Measurements from ENCODE around the gene PLEKHG1. TPM values are rescaled to one million over a fixed set of nuclear protein-coding genes. Genes with fewer than 3 reads are reported as not detected.

The PLEKHG1 gene
- total RNA-seq, 1 experiment from 2014 or later = not detected

DNA sequence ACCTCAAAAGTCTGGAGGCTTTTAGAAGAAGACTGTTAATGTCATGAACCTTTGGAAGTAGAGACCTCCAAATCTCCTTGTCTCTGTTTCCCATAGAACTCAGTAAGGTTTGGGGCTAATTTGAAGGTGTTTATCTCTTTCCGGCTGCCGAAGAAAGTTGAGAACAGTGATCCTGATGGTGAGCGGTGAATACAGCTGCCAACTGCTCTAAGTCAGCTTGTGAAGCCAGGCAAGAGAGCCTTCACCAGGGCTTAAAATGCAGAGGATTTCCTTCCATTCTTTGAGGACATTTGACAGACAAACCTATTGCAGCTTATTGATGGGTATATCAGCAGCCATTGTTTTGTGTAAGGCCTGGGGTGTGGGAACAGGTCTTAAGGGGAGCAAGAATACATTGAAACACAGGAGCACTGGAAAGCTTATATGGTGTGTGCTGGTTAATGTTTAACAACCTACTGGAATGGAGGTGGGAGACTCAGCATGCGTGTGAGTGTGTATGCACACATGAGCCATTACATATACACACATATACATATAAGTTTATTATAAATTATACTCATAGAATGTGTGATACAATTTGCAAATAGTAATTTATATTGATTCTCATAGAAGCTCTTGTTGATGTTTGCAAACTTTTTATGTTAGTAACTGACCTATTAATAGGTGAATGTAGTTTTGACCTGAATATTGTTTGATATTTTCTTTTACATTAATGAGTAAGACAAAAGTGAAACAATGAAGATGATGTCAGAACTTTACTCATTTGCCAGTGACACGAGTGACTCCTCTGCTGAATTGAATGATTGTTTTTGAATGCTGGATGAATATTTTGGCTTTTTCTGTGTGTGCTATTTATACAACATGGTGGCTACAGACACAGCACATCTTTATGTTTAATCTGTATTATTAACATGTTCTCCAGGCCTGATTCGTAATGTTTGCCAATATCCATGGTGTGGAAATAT is 18.1 kb downstream of the PLEKHG1 start:
- no peak for DNase-seq (ENCODE audit: low read depth)

DNA sequence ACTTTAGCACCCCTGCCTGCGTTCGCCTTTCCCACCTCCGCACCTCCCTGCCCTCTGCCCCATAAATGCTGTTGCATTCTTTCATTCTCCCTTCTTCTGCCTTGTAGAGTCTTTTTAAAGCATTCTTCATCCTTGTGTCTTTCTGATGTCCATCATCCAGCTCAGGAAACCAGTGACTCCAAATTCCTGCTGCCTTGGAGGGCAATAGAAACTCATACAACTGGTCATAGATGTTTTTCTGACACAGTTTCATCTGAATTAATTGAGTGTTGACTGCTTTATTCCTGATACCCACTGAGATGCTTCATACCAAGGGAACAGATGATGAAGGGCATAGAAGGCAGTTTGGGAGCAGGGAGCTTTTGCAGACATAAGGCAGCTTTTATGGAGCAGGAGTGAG is 19.6 kb downstream of the PLEKHG1 start:
- DNase-seq (ENCODE audit: low read depth) = no peak

DNA sequence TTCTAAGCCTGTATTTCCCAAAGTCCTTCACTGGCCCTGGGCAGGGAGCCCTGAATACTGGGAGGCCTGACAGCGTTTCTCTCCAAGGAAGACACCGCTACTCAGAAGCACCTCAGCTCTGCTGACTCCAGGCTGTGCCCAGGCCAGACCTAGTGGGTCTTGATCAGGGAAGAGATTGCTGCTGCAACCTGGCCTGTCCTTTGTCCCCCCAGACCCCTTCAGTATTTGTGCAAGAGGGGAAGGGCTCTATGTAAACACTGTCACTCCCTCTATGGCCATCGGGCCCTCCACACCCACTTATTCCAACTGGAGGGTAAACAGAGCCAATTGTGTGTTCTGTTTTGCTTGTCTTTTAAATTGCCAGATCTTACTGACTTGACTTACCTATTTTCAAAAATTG is 20.6 kb downstream of the PLEKHG1 start:
- no peak for DNase-seq (ENCODE audit: low read depth)

DNA sequence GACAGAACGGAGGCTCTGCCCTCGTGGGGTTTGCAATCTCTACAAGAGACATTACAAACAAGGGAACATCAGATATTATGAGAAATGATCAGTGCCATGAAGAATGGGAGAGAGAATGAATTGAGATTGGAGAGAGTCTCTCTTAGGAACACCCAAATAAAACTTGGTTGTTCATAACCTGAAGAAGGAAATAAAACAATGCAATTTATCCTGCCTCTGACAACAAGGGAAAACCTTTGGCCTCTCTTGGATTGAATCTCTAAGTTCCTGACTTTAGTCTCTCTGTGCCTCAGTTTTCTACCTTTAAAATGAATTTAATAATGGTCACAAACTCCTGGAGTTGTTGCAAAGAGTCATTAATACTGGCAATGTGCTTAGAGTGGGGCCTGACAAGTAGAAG is 21.1 kb downstream of the PLEKHG1 start:
- DNase-seq (ENCODE audit: low read depth) = no peak

DNA sequence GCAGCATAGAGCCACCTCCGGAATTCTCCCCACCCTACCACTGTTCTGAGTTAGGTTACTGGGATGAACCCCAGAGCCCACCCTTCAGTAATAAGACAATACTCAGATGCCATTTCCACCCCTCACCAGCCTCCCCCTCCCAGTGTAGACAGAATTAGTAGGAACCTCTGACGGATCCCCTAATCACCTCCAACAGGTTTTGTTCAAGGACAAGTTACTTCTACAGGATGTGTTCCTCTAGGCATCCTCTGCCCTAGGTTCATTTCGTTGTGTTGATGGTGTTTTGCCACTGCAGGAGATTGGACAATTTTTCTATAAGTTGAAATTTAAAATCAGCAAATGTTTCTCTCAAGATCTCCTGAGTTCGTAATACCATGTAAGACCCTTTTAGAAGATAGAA is 22.8 kb downstream of the PLEKHG1 start:
- DNase-seq (ENCODE audit: low read depth) = no peak

DNA sequence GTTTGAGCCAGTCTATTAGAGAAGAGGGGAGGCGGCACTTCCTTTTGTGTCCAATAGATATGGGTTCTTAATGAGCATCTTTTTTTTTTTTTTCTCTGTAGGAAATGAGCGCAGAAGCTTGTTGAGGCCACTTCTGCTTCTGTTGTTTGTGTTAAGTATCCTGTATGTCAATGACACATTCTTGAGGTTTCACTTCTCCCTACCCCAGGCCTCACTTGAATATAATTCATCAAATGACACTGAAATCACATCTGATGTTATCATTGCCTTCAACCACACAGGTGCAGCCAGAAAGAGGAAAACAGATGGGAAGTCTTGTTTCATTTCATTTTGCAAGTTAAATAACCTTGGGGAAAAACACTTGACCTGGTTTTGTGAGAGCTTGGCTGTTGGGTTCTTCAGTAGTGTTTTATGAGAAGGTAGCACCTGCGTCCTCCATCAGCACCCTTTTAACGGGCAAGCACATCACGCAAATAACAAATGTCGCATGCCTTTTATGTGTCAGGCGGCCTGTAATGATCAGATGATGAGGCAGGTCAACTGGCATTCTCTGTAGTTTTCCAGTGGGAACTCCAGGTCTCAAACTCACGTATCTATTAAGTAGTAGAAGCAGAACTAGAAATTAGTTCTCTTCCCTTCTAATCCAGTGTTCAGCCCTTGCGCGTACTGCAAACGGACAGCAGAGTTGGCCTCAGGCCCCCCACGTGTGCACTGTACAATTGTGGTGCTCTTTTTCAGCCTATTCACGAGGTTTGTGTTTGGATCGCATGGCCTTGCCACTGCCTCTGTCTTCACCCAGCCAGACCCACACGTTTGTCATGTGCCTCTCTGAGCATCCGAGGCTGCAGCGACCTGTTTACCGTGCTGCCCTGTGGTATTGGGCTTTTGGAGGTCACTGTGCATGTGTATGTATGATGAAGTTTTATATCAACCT is 23.5 kb downstream of the PLEKHG1 start:
- DNase-seq (ENCODE audit: low read depth) = no peak

DNA sequence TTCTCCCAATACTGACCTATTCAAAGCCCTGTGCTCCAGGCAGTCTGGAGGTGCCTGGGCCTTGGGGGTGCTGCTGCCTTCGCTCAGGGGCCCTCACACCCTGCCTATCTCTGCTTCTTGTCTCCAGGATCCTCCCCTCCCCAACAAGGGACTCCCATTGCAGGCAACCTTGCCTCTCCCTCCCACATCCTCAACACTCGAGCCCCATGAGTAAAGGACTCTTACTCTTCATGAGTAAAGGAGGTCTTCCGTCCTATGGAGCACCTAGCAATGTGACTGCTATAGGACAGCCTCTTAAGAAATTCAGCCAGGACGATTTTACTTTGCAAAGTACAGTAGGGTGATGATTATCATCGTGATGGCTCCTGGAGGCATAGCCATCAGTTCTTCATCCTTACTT is 24.5 kb downstream of the PLEKHG1 start:
- no peak for DNase-seq (ENCODE audit: low read depth)

DNA sequence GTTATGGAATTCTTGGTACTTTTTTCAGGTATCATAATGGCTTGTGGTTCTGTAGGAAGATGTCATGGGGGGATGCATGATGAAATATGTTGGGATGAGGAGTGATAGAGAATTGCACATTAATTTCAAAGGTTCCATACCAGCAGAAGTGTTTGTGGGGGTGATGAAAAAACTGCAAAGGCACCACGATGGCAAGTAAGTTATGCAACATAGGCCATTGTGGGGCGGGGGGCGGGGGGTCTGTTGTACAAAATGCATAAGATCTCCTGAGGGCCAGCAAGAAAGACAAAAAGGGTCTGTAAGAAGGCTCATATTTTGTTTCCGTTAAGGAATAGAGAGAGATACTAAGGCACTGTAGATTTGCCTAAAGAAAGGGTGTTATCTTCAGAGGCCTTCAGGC is 26.2 kb downstream of the PLEKHG1 start:
- no peak for DNase-seq (ENCODE audit: low read depth)

DNA sequence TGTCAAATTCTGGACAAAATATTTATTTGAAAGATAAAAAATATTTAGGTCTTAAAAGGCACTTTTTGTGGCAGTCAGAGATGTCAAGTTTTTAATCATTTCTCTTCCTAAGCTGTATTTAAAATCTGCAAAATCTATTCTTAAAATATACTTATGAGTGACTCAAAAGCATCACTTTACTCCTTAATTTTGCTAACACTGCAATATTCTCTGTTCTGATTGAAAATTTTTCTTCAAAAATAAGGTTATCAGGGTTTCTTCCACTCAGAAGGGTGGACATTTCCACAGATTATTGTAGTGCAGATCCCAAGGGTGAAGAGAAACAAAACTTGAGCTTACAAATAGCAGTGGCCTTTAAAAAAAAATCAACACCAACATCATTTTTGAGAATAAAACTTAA is 27.5 kb downstream of the PLEKHG1 start:
- DNase-seq (ENCODE audit: low read depth) = no peak

DNA sequence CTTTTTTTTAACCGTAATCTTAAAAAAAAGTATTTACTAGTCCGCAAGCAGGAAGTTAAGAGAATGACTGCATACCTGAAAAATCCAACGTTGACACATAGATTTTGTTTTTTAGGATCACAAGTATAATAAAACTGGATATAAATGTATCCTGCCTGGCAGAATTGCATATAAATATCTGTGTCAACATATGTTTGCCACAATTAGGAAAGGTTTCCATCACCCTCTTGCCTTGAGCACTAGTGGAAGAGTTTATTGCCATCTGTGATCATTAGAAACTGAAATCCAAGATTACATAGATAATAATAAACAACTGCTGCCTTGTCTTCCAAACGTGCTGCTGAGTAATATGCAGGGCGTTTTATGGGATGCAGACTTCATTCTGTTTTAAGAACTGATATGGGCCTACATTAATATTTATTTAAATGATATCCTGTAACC is 27.9 kb downstream of the PLEKHG1 start:
- DNase-seq (ENCODE audit: low read depth) = no peak

DNA sequence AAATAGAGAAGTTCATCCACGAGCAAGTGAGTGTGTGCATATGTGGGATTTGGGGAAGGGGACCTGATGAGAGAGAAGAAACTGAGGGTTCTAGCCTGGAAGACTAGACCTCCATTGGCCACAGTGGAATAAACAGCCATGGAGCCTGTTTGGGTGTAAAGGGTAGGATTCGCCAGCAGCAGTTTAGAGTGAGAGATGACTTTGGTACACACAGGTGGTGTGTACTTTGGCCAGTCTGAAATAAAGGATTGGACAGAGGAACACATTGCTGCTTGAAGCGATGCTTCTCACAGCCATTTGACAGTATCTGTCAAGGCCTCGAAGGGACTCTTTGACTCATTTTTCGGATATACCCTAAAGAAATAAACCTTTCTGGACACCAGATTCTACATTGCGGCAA is 29.2 kb downstream of the PLEKHG1 start:
- DNase-seq (ENCODE audit: low read depth) = no peak

DNA sequence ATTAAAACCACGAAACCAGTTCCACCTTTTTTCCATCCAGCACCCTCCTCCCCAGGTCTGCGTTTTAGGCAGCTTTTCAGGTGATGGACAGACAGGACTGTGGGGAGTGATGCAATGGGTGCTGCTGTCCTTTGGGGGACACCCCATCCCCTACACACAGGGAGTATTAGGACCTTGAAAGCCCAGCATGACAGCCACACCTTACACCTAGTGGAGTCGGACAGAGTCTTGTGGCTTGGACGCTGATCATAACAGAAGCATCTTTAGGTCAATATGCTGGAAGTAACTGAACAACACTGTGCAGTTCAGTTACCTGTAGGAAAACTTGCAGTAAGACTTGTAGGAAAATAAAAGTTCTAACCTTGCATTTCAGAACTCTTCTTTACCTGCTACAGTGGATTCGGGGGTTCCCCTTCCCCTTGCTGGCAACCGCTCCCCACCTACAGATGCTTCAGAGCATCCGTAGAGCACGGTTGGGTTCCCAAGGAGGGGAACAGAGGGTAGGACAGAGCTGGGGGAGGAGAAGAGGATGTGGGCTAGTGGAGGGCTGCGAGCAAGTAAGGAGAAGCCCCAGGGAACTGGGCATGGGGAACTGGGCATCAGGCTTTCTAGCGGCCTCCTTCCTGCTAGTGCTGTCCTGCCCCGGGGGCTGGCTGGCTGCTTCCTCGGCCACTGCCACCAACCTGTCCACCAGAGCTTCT is 31.7 kb downstream of the PLEKHG1 start:
- no peak for DNase-seq (ENCODE audit: low read depth)

DNA sequence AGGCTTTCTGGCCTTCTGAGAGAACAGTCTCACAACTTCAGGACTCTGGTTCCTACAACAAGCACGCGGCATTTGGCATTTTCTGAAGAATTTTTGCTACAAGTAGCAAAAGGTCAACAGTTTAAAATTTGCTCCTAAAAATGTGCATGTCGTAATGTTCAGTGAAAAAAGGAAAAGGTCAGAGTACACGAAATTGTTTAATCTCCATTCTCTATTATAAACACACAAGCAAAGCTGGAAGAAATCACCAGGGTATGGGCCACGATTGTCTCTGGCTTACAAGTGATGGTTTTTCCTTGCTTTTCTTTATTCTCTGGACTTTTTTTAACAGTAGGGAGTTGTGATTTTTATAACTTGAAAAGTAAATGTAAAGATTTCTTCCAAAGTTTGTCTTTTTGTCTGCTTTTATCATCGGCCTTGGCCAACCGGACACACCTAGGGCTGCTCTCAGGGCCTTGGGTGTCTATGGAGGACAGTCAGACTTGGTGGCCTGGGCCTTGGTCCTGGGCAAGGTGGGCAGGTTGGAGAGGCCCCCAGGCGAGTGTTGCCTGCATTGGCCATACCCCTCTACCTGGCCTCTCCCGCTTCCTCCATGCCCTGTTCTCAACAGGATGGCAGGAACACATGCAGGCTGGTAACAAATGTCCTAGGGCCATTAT is 32.4 kb downstream of the PLEKHG1 start:
- DNase-seq (ENCODE audit: low read depth) = no peak

DNA sequence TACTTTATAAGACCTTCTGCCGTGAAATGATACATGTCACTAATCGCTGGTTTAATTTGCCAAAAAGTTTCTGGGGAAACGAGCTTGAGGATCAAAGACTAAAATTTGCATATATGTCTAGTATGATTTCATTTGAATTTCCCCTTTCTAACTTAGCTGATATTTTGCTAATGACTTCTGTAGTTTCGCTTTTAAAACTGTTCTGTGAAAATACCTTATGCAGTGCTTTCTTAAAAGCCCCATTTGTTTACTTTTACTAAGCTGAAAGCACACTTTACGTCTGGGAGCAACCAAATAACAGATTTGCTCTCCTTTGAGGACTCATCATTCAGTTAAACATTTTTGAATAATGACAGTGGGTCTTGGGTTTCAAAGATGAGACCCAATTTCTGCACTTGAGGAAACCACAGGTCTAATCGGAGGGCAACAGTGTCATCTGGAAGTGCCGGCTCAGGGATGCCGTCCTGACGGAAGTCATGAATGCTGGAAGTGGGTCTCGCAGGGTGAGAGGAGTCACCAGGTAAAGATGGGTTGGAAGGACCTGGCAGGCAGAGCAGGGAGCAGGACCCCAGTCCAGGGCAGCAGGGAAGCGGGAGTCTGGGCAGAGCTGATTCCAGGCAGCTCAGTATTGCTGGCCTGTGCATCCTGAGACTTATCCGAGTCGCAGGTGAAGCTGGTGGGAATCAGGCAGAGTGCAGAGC is 33.2 kb downstream of the PLEKHG1 start:
- no peak for DNase-seq (ENCODE audit: low read depth)

DNA sequence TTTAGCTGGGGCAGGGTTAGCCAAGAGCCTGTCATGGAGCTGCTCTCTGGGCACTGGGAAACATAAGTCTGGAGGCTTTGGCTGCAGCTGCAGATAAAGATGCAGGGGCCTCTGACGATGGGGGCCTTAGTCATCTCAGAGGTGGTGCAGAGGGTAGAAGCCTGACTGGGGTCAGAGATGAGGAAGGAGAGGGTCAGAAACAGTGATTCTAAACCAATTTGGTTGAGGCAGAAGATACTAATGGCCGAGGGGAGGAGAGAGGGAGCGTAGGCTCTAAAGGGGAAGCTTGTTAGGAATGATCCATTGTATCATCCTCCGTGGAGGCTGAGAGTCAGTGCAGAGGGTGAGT is 33.8 kb downstream of the PLEKHG1 start:
- DNase-seq (ENCODE audit: low read depth) = no peak

DNA sequence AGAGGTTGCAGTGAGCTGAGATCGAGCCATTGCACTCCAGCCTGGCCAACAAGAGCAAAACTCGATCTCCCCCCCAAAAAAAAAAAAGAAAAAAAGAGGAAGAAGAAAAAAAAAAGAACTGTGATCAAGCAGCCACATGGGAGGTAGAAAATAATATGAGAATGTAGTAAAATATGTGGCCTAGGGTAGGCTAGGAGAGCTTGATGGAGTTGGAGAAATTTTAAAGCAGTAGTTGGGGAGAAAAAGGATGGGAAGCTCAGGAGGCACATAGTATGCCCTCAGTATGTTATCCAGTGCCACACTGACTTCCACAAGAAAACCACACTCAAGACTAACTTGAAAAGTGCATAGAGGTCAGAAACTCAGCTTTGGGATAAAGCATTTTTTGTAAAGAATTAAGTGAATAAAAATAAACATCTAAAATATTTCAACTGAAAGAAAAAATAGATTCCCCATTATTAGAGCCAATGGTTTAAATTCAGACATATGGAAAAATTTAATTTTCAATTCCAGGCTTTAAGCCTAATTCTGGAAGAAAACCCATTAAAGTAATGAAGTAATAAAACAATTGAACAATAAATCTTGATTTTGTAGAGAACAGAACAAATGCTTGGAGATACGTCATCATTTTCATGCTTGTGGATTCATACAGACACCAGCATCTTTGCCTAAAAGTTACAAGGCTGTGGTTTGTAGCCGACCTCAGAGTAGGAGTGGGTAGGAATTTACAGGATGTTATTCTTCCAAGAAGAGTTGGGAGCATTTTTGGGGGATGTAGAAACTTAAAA is 34.7 kb downstream of the PLEKHG1 start:
- DNase-seq (ENCODE audit: low read depth) = no peak

DNA sequence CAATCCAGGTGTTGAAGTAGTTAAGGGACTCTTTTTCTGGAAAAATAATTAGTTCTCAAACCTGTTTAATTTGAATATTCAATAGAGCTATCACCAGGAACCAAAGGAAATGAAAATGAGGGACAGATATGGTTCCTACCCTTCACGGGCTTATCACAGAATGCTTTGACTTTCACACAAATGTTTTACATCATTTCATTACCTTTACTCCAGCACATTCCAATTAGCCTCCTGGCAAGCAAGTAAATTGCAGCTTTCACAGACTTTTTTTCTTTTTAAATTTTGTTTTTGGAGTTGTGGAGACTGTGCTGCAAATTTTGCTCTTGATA is 35.2 kb downstream of the PLEKHG1 start:
- DNase-seq (ENCODE audit: low read depth) = no peak

DNA sequence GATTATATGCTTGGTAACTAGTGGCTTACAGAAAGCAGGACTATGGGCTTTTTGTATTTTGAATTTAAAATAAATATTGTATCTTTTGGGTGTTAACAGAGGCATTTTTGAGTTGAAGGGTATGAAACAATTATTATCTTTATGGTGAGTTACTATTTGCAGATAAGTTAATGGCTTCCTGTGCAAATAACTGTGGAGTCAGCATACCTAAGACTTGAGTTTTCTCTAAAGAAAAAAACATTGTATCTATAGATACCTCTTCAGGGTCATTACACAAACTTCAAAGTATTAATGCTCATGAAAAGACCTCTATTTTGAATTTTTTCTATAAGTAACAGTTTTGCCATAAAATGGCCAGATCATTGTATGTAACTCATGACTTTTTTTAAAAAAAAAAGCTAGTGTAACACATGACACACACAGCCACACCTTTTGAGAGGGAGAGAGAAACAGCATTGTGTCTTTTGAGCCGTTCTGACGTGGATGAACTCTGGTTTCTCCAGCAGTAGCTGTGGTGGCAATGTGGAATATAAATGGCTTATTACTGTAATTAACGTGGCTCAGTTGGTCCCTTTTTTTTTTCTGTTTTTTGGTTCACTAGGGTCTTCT is 36.3 kb downstream of the PLEKHG1 start:
- DNase-seq (ENCODE audit: low read depth) = no peak

DNA sequence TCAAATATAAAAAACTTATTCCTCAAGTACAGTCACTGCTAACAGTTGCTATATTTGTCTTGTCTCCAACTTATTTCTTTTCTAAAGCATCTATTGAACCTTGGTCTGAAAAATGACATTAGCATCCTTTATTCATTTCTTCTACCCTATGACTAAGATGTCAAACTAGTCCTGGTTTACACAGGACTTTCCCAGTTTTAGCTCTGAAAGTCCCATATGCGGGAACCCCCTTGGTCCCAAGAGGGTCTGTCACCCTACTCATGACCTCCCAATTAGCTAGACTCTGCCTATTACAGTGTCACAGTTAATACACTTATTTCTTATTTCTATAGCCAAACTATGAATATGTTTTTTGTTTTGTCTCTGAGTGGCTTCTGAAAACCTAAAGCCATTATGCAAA is 37.1 kb downstream of the PLEKHG1 start:
- no peak for DNase-seq (ENCODE audit: low read depth)

DNA sequence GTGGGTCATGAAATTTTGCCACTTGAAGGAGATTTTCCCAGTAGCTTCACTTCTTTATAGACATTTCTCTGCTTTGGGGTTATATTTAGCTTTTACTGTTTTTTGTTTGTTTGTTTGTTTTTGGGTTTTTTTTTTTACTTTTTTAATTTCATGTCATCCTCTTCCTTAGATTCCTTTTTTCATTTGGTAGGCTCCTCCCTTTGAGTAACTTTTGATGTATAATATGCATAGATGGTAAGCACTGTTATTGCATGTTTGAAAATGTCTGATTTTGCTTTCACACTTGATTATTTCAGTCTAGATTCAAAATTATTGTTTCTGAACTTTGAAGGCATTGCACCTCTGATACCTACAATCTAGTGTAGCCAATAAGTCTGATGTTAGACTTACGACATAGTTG is 37.6 kb downstream of the PLEKHG1 start:
- no peak for DNase-seq (ENCODE audit: low read depth)
